B cell (primary cell): ENCODE data around the gene KRTAP9-2.

Source experiments
- CTCF ChIP-seq: fragments of 200-600 bp; IDR thresholded peaks from one replicate; pipeline ENCODE4 v1.8.0; 2022; ENCODE audit warnings: antibody characterized with exemption, mild to moderate bottlenecking
- EZH2 ChIP-seq: IDR thresholded peaks from 2 replicates; pipeline ENCODE4 v1.6.1; 2012; ENCODE audit warnings: borderline replicate concordance, low read depth, mild to moderate bottlenecking, moderate library complexity, low read length; ENCODE audit not compliant: insufficient read depth, poor library complexity, severe bottlenecking

GRCh38 chr17:41265078-41265477, 38.6 kb downstream of the KRTAP9-2 start, which contains the start of gene KRTAP9-6:
- TF ChIP-seq CTCF (no peak), EZH2 (no peak)
